GM13976 (cell line): ENCODE measurements around the gene CCDC178.

Source experiments
- DNase-seq: peaks from one replicate; pipeline ENCODE4 v3.0.0; 2012; ENCODE audit warnings: low spot score
- CTCF ChIP-seq: IDR thresholded peaks from 2 replicates; pipeline ENCODE4 v1.5.1; 2012; ENCODE audit warnings: borderline replicate concordance, mild to moderate bottlenecking; ENCODE audit not compliant: insufficient read depth; ENCODE audit errors: extremely low read depth, missing control alignments, control extremely low read depth
- in situ Hi-C: fragments of 300-500 bp; cut with MboI; formaldehyde crosslinking; loops from one replicate; pipeline ENCODE4 v1.12.0; 2022; ENCODE audit warnings: low sequenced_read_pairs, mixed read lengths, inconsistent platforms; ENCODE audit not compliant: unreplicated experiment

Gene CCDC178

GRCh38 chr18:32909798-32910561 is 530.5 kb downstream of the CCDC178 start:
- no peak for TF ChIP-seq CTCF
- in situ Hi-C loops: loop anchor here (10.0 kb wide), 1 partner anchor 195 kb away; no protein-coding TSS in a partner anchor
- no peak for DNase-seq

- DNase-seq: no peak
- no peak for TF ChIP-seq CTCF
- in situ Hi-C loops: no loop called here
These were observed 532.1 kb downstream of the CCDC178 start for GRCh38 chr18:32908424-32908805.

GRCh38 chr18:32907648-32908423 is 532.7 kb downstream of the CCDC178 start:
- no peak for DNase-seq
- in situ Hi-C loops: no loop called here

GRCh38 chr18:32907311-32907585 is 533.3 kb downstream of the CCDC178 start:
- in situ Hi-C loops: no loop called here
- no peak for TF ChIP-seq CTCF
- DNase-seq: no peak

More at GRCh38 chr18:32907648-32908423, 532.7 kb downstream of the CCDC178 start:
- TF ChIP-seq CTCF: no peak

DNA sequence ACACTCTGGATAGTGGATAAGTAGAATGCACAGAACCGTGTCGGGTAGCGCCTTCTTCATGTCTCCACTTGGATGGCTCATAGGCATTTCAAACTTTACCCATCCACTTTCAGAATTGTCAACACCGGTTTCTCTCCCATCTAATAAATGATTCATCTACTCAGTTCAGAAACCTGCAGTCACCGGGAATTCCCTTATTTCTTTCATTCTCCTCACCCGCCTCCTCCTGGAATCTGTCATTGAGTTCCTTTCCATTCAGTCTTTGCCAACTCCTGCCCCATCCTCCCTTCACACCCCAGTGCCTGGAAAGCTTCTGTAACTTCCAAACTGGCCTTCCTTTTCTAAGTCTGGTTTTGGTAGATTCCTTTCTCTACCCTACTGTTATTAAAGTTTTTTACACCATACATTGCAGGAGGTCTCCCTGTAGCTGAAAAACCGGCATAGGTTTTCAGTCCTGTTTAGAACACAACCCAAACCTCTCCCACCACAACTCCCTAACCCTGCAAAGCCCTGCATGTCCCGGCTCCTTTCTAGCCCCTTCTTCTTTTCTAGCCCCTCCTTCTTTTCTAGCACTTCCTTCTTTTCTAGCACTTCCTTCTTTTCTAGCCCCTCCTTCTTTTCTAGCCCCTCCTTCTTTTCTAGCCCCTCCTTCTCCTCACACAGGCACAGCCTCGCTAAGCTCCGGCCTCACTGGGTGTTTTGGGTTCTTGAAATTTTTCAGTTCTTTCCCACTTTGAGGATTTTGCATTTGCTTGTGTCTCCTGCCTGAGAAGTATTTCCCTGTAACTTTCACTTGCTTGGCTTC is 533.8 kb downstream of the CCDC178 start:
- no peak for DNase-seq
- in situ Hi-C loops: no loop called here
- TF ChIP-seq CTCF: no peak

DNA sequence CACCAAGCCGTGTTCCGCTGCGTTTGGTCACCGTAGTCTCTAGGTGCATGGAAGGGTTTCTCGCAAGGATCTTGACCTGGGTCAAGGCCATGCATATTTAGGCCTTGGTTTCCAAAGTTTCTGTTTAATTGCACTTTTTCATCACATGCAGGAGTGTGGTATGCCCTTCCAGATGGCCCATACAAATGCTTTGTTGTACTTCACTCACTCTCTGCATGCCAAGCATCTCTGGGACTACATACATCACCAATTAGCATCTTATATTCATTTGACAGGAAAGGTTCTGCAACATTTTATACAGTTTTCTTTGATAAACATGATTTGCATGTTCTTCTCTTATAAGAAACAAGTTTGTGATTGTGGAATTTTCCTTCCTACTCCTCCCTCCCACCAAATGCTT is 534.9 kb downstream of the CCDC178 start:
- no peak for DNase-seq
- no peak for TF ChIP-seq CTCF
- in situ Hi-C loops: no loop called here
